Measurements from ENCODE around the gene SKI.

Gene SKI

DNA sequence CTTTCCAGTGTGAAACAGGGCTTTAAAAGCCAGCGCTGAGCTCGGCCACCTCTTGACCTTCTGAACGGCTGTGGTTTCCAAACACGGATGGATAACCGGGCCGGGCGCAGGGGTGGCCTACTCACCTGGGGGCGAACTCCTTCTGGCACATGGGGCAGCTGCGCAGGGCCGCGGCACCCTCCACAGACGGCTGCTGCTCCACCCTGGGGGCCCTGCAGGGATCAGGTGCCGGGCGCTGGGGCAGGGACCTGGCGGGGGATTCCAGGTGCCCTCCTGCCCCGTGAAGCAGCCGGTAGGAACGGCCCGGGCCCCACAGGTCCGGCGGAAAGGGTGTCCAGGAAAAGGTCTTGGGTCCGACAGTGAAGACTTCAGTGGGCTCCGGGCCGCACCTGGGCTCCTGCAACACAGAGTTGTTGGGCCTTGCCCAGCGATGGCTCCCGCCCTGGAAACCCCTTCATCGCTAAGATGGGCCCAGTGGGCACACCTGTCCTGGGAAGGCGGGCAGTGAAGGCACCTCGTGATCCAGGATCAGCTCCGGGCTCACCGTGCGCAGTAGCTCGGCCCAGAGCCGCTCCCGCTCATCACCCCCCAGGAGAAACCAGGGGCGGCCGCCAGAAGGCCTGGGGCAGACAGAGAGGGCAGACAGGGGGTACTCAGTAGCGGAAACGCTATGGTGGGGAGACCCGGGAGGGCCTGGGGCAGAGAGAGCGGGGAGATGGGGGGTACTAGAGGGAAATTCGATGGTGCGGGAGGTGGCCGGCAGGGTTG, 34.4 kb upstream of the SKI start:
- H3K4me3 ChIP-seq (ENCODE audit: low read depth, low read length): peak overlapping the region; percentile 61
- no peak for DNase-seq (ENCODE audit: low read depth)

DNA sequence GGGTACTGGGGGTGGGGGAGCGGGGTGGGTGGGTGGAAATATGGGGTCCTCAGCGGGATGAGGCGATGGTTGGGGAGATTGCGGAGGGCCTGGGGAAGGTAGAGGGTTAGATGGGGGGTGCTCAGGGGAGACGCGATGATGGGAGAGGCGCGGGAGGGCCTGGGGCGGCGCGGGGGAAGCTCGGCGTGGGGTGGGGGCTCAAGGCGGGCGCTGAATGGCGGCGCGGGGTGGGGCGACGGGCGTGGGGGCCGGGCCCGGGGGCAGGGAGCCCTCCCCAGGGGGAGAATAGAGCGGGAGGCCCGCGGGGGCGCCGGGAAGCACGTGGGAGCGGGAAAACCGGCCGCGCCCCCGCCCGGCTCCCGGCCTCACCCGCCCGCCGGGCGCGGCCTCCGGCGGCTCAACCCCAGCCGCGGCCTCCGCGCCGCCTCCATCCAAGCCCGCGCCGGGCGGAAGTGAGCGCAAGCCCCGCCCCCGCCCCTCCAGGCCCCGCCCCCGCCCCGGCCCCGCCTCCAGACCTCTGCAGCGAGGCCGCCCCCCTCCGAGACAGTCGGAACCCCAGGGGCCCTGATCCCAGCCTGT, 33.7 kb upstream of the SKI start, which contains the start of gene FAAP20:
Gene FAAP20 (minus strand): TSS at position 454 of the 579 bp plus-strand sequence. CDS start 23 bp downstream, at position 431.
- H3K4me3 ChIP-seq (ENCODE audit: low read depth, low read length): peak within 1 kb of the TSS; percentile 61
- no peak for DNase-seq (ENCODE audit: low read depth)

DNA sequence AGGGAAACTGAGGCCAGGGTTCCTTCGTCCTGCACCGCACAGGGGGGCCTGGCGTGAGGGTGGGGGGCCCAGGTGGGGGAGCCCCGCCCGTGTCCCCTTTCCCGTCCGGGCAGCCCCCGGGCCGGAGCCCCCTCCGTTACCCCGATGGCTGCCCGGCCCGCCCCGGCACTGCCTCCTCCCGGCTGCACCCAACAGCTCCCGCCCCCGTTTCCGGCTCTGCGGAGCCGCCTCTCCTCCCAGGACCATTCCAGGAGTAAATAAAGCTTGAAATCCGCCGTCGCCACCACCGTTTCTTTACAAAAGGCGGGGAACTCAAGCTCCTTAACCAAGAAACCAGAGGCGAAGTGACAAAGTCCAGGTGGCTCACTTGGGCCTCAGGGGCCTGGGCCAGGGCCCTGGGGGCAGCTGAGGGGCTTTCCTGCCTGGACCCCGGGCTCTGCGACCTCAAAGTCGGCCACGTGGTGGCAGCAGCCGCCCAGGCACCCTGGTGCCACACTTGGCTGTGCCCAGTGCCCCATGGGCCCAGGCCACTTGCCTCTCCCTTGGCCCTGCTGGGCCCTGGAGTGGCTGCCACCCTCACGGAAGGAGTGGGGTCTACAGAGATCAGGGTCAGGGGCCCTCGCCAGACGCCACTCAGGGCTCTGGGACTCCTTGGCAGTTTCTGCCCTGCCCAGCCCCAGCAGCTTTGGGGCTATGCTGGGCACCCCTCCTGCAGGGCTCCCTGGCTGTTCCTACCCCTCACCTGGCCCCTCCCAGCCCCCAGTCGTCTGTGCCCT, 33.0 kb upstream of the SKI start:
- peak overlapping the region; percentile 61 for H3K4me3 ChIP-seq (ENCODE audit: low read depth, low read length)
- DNase-seq (ENCODE audit: low read depth): no peak

DNA sequence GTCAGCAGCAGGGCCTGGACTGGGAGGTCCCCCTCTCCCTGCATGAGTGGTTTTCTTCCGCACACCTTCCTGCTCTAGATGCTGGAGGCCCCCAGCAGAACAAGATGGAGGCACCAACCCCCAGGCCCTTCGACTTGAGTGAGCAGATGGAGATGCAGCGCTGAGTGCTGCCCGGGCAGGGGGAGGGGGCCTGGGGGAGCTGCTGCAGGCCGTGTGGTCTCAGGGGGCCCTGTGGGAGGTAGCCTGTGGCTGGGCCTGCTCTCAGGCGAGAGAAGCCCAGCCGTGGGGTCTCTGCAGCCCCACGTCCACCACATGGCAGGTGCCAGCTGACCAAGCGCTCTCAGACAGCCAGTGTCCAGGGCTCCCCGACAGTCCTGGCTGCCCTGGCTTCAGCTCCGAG, 32.3 kb upstream of the SKI start:
- no peak for DNase-seq (ENCODE audit: low read depth)
- no peak overlapping the region for H3K4me3 ChIP-seq (ENCODE audit: low read depth, low read length)

DNA sequence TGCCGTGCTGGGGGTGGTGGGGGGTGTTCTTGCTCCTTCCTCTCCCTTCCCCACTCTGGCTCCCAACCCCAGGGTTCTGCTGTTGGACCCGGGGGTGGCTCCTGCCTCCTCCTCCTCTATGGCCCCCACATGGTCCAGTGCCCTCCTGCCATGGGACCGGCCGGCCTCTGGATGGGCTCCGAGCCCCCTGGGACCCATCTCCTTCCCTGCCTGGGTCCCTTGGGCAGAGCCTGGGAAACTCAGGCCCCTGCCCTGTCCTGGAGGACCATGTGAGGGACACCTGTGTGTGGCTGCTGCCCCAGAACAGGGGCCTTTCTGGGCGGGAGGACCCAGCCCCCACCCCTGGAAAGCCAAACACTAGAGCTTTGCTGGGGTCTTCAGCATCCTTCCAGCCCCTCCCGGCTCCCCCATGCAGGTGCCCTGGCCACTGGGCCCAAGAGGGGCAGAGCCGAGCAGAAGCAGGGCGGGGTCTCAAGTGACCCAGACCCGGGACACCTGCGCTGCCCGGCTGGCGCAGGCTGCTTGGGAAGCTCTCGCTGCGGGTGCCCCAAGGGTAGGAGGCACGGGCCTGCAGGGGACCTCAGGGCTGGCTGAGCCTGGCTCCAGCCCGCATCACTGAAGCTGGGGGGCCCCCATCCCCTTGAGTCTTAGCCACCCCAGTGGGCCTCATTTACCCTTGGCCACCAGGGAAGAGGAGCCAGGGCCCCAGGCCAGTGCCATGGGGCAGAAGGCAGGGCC, 31.0 kb upstream of the SKI start:
- DNase-seq (ENCODE audit: low read depth): no peak
- H3K4me3 ChIP-seq (ENCODE audit: low read depth, low read length): no peak overlapping the region

DNA sequence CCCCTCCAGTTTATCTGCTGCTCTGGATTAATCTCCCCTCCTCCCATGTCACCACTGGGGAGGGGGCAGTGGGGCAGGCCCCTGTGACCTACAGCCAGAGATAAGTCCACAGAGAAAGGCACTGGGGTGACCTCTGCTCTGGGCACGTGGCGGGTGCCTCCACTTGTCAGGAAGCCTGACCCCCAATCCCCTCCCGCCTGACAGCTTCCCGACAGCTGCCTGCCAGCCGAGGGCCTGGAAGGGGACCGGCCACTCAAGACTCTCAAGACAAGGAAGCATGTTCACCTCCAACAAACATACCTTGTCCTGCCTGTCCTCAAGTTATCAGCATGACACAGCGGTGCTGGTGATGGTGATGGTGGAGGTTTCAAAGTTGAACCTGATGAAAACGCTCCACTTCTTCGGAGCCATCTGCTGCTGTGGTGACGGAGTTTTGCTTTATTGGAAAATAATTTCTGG, 30.4 kb upstream of the SKI start:
- no peak overlapping the region for H3K4me3 ChIP-seq (ENCODE audit: low read depth, low read length)
- no peak for DNase-seq (ENCODE audit: low read depth)

DNA sequence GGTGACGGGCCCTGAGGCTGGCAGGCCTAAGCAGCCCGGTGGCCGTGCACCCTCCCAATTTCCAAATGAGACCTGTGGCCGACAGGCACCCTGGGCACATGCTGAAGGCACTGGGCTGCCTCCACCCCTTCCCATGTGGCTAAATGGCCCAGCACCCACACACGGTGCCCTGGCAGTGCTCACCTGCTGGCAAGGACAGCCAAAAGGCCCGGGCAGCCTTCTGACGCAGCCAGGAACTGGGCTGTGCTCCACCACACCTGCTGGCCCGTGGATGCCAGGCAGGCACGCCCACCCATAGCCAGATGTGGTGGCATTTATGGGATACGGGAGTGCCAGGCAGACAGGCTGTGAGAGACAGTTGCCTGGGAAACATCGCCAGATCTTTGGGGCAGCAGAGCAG, 29.5 kb upstream of the SKI start:
- no peak for DNase-seq (ENCODE audit: low read depth)
- H3K4me3 ChIP-seq (ENCODE audit: low read depth, low read length): no peak overlapping the region

DNA sequence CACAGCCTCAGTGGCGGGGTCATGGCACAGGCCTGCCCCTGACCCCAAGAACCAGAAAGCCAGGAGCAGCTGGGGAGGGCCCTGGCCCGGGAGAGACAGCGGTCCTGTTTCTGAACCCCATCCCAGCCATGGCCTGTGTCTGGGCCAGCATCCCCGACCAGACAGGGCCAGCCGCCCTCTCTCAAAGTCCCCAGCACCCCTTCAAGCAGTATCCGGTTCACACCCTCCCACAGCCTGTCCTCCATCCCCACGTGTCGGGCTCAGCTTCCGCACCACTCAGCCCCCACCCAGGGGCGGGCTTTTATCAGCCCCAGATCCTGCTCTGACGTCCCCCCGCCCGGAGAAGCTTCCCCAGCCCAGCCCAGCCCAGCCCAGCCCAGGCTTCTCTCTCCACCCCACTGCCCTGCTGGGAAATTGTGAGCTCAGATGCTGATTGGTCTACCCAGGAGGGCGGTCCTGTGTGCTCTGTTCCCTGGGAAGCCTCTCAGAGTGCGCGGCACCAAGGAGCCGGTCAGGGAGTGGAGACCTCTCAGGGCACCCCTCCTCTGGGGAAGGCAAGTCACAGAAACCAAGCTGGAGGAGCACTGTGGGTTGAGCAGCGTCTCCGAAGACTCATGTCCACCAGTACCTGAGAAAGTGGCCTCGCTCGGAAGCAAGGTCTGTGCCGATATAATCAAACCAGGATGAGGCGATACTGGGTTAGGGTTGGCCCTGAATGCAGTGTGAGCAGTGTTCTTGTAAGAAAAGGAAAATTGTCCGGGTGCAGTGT, 28.9 kb upstream of the SKI start:
- H3K4me3 ChIP-seq (ENCODE audit: low read depth, low read length): peak overlapping the region; percentile 58
- peak; percentile 63 for DNase-seq (ENCODE audit: low read depth)

DNA sequence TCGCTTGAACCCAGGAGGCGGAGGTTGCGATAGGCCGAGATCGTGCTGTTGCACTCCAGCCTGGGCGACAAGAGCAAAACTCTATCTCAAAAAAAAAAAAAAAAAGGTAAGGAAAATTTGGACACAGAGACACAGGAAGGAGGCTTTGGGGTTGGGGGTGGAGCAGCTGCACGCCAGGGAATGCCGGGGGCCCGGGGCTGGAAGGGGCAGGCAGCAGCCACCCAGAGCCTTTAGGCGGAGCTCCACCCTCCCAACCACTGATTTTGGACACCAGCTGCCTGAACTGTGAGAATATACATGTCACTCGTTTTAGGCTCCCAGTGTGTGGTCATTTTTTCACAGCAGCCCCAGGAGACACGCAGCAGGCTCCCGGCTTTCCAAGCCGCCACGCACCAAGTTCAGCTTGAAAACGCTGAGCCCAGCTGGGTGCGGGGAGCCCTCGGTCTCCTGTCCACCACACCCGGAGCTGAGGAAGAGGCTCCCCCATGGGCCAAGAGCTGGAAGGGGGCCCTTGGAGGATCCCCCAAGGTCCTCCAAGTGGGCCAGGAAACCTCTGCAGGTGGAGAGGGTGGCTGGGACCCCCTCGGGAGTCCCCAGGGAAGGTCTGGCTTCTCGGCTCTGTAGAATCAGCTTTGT, 27.7 kb upstream of the SKI start:
- H3K4me3 ChIP-seq (ENCODE audit: low read depth, low read length): no peak overlapping the region
- DNase-seq (ENCODE audit: low read depth): no peak

DNA sequence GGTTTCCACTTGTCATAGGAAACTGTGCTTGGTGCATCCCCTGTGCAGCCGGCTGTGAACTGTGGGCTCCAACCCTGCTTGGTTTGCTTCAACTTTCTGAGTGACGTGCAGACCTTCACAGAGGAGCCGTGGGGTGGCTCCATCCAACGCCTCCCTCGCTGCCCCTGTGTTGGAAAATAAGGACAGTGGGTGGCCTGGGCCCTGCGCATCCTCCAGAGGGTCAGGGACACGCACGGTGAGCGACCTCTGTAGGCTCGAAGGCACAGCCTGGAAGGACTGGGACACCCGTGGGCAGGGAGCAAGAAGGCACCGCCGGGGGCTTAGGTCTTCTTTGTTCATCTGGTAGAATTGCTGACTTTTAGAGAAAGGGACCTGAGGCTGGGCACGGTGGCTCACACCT, 27.1 kb upstream of the SKI start:
- DNase-seq (ENCODE audit: low read depth): no peak
- no peak overlapping the region for H3K4me3 ChIP-seq (ENCODE audit: low read depth, low read length)

DNA sequence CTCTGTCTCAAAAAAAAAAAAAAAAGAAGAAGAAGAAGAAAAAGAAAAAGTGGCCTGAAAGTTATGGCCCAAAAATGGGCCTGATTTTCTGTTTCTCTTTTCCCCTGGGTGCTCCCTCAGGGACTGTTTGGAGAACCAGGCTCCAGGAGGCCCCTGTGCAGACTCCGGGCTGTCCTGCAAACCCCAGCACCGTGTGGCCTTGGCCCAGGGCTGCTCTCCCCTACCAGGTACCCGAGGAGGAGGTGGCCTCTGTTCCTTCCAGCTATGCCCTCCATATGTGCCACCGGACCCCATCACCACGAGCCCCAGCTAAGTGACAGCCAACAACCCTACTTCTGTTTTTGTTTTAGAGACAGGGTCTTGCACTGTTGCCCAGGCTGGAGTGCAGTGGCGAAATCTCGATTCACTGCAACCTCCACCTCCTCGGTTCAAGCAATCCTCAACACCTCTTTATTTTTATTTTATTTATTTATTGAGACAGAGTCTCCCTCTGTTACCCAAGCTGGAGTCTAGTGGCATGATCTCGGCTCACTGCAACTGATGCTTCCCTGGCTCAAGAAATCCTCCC, 26.0 kb upstream of the SKI start:
- H3K4me3 ChIP-seq (ENCODE audit: low read depth, low read length): no peak overlapping the region

DNA sequence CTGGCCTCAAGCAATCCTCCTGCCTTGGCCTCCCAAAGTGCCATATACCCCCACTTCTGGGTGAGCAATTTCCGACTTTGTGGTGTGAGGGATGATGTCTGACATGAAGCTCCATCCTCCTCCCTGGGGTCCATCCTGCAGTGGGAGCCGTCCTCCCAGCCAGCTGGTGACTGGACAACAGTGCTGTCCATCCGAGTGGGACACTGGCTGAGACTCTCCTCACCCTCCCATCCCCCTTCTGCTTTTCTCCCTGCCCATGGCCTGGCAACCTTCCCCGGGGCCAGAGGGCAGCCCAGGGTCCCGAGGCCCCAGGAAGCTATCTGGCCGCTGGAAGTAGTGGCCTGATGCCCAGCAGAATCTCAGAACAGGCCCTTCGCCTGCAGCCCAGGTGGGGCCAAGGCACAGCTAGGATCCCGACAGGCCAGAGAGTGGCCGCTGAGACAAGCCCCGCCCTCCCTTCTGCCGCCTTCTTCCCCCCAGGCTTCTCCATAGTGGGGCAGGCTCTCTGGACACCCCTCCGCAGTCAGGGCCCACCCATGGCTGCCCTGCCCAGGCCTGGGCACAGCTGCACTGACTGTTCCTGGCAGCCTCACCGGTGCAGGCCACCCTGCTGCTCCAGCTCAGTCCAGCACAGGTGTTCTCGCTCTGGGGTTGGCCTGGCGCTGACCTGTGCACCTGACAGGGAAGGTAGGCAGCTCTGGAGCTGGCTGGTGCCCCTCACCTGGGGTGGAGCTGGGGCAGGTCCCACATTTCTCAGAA, 25.1 kb upstream of the SKI start:
- H3K4me3 ChIP-seq (ENCODE audit: low read depth, low read length): no peak overlapping the region
- DNase-seq (ENCODE audit: low read depth): no peak

More for the DNA sequence above, 26.0 kb upstream of the SKI start:
- DNase-seq (ENCODE audit: low read depth): no peak

DNA sequence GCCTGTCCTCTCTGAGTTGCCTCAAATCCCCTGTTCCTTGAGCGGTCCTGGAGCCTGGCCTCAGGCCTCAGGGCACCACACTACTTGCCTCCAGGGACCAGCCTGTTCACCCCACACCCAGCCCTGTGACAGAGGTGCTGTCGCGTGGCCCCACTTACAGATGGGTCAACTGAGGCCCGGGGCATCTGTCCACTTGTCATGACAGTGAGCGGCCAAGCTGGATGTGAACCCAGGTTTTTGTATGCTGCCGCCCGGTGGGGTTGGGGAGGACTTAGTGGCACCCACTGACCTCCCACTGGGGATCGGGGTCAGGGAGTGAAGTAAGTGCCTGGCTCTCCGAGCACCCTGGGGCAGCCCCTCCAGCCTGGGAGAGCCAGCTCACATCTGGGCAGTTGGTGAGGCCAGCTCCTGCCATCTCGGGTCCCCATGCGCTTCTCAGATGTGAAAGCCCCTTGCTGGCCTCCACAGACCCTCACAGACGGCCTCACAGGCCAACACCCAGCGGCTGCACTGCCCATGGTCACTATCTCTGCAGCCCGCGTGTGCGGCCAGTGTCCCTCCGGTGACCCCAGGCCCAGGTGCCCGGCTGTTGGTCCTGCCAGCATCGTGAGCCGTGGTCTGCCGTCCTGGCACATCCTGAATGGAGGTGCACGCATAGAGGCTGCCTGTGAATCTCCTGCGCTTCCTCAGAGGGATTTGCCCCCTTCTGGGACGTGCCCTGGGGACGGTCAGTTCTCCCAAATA, 24.3 kb upstream of the SKI start:
- no peak for DNase-seq (ENCODE audit: low read depth)
- H3K4me3 ChIP-seq (ENCODE audit: low read depth, low read length): peak overlapping the region; percentile 53

DNA sequence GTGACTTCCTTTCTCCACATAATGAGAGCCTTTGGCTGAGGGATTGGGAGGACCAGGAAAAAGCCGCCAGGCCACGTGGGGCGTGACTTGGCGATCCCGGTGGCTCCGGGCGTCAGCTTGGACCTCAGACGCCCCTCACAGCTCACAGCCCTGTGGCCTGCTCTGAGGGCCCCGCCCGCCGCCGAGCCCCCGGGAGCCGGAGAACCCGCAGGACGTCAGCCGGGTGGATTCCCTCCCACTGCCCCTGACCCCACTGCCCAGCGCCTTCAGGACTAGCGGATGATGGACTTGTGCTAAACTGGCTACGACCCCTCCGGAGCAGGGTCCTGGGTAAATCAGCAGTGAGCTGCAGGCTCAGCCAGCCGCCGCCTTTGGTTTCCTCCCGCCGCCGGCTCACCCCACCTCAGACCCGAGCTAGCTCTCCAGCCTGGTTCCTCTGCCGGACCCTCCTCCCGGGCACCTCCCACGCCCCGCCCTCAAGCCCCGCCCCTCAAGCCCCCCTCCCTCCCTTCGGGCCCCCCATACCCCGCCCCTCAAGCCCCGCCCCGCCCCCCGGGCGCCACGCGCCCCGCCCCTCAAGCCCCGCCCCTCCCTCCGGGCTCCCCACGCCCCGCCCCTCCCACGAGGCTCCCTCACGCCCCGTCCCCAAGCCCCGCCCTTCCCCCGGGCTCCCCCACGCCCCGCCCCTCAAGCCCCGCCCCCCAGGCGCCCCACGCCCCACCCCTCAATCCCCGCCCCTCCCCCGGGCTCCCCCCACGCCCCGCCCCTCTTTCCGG, 23.5 kb upstream of the SKI start:
- H3K4me3 ChIP-seq (ENCODE audit: low read depth, low read length): peak overlapping the region; percentile 53
- no peak for DNase-seq (ENCODE audit: low read depth)

DNA sequence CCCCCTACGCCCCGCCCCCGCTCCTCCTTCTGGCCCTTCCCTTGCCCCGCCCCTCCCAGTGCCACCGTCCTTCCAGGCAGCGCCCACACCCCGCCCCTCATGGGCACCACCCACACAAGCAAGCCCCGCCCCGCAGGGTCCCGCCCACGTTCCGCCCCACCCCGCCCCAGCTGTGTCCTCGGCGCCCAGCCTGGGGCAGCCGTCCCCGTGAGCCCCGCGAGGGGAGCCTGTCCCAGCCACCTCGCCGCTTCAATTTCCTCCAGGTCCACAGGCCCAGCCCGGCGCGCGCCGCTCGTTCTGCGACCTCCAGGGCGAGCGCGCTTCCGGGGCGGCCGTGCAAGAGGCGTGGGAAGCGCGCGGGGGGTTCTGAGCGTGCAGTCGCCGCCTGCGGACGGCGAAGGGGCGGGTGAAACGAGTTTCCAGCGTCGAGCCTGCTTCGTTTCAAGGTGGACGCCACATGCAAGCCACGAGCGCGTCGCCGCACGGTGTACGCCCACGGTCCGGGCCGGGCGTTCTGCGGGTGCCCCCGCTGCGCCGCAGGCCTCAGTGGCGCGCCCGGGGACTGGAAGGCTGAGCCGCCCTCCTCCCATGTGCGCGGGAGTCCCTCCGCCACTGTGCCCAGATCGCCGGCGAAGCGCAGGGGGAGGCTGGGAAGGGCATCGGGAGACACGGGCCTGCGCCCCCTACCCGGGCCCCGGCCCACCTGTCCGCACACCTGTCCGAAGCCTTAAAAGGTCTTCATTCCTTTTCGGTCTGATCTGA, 22.7 kb upstream of the SKI start:
- DNase-seq (ENCODE audit: low read depth): peak; percentile 74
- peak overlapping the region; percentile 47 for H3K4me3 ChIP-seq (ENCODE audit: low read depth, low read length)
